ENCODE measurements around the gene LRRC45.
A peak's percentile ranks its signal among the peaks of the same experiment; 100 is the strongest.
"Not testable (repeated sequence)": the region's sequence is repeated elsewhere in the genome, so short reads cannot be mapped to it uniquely, and the experiment has no call there.

Gene LRRC45

GRCh38 chr17:82022981-82023446 is at the start of gene LRRC45:
Gene LRRC45 (plus strand): TSS chr17:82023305. CDS start chr17:82023644, 339 bp downstream.
- DNase-seq: peak; percentile 96

- no peak for DNase-seq
Measured at GRCh38 chr17:81973432-81973831, 49.7 kb upstream of the LRRC45 start.

GRCh38 chr17:81976332-81977210 is 46.5 kb upstream of the LRRC45 start:
- DNase-seq: peak; percentile 42

GRCh38 chr17:81977211-81977808 is 45.8 kb upstream of the LRRC45 start, which contains the start of gene ASPSCR1:
Gene ASPSCR1 (plus strand): TSS chr17:81977629. CDS start chr17:81977647, 18 bp downstream.
- DNase-seq: peak; percentile 77

GRCh38 chr17:81978524-81979298 is 44.4 kb upstream of the LRRC45 start:
- DNase-seq: no peak

GRCh38 chr17:81980122-81980521 is 43.0 kb upstream of the LRRC45 start:
- no peak for DNase-seq

- no peak for DNase-seq
Measured at GRCh38 chr17:81980707-81981343, 42.3 kb upstream of the LRRC45 start.

- DNase-seq: not testable (repeated sequence)
Measured at GRCh38 chr17:81981511-81981910, 41.6 kb upstream of the LRRC45 start.

- DNase-seq: no peak
Measured at GRCh38 chr17:81983011-81983638, 40.0 kb upstream of the LRRC45 start.

- DNase-seq: no peak
Measured at GRCh38 chr17:81983639-81984373, 39.3 kb upstream of the LRRC45 start.

GRCh38 chr17:81984773-81985410 is 38.2 kb upstream of the LRRC45 start:
- no peak for DNase-seq

GRCh38 chr17:81986606-81987005 is 36.5 kb upstream of the LRRC45 start:
- DNase-seq: no peak

- DNase-seq: no peak
Measured at GRCh38 chr17:81987161-81987770, 35.8 kb upstream of the LRRC45 start.

GRCh38 chr17:81990836-81991683 is 32.0 kb upstream of the LRRC45 start:
- no peak for DNase-seq

- no peak for DNase-seq
Measured at GRCh38 chr17:81991684-81992305, 31.3 kb upstream of the LRRC45 start.

- DNase-seq: no peak
Measured at GRCh38 chr17:81992306-81993102, 30.6 kb upstream of the LRRC45 start.

- DNase-seq: no peak
Measured at GRCh38 chr17:81993729-81994592, 29.1 kb upstream of the LRRC45 start.

All from NCI-H748 treated with DMSO at 0.1 percent for 48 hours (cell line).